K562 (cell line): ENCODE measurements around the gene CCL20. TPM values are rescaled to one million over a fixed set of nuclear protein-coding genes. Genes with fewer than 3 reads are reported as not detected.

ENCODE experiments used
- ATAC-seq: fragments of 200-7000 bp; cut with Tn5 transposase; 3 replicates; pipeline ENCODE4 v1.9.1; 2020; ENCODE audit warnings: moderate library complexity
- BruUV-seq: library from RNA; stranded (reverse); fragments of 400-500 nt; replicated peaks from 2 replicates; lab custom pipeline; 2021; lab: Mats Ljungman, UMichigan
- CTCF ChIA-PET: fragments of 300-600 bp; formaldehyde crosslinking; extraction: SDS; loops from one replicate; lab custom pipeline; 2021; ENCODE audit warnings: low intra/inter-chr PET ratio; lab: Yijun Ruan, JAX
- POLR2A ChIA-PET: fragments of 300-600, 350-650 bp; sonication (Branson Sonifier 250); formaldehyde crosslinking; extraction: SDS; loops from one replicate; lab custom pipeline; 2021; ENCODE audit warnings: antibody characterized with exemption, inconsistent platforms; lab: Yijun Ruan, JAX
- DNase-seq, 4 experiments: peaks; one replicate each; pipeline versions ENCODE4 v3.0.0 to v3.0.0-alpha.2; 2011 to 2018; ENCODE audit warnings: low spot score in 3 of 4, mixed read lengths in 3 of 4; ENCODE audit errors: extremely low read depth in 1 of 4
- FAIRE-seq: peaks from 2 replicates; lab custom pipeline; 2011; peaks lifted over from hg19 to GRCh38; lab: Jason Lieb, UNC
- H2AFZ ChIP-seq: 2 replicates; pipeline ENCODE4 v1.6.0; 2011; ENCODE audit warnings: low read depth, low read length, control low read depth, inconsistent platforms
- H3K27ac ChIP-seq: fragments of 200-600 bp; 3 replicates; pipeline ENCODE4 v1.8.0; 2011; ENCODE audit warnings: low read depth, mild to moderate bottlenecking, control low read depth, inconsistent platforms, low read length, moderate library complexity, mixed read lengths; ENCODE audit errors: extremely low read depth
- H3K27me3 ChIP-seq, 2 experiments: fragments of 300-600 bp in 1 of 2; 2 replicates in 1 of 2; 3 replicates in 1 of 2; pipeline versions ENCODE4 v1.6.0 to v1.8.0; 2011; ENCODE audit warnings: inconsistent platforms in 2 of 2, low read length in 2 of 2, mild to moderate bottlenecking in 1 of 2, mixed read lengths in 1 of 2, moderate library complexity in 1 of 2; ENCODE audit not compliant: control insufficient read depth in 2 of 2, insufficient read depth in 2 of 2
- H3K36me3 ChIP-seq: fragments of 300-600 bp; 3 replicates; pipeline ENCODE4 v1.8.0; 2011; ENCODE audit warnings: mild to moderate bottlenecking, low read length, inconsistent platforms; ENCODE audit not compliant: control insufficient read depth, insufficient read depth
- H3K4me1 ChIP-seq, 2 experiments: fragments of 200-600 bp in 1 of 2; replicated peaks in 1 of 2; 2 replicates in 1 of 2; 3 replicates in 1 of 2; pipeline versions ENCODE4 v1.5.1 to v1.8.0; 2011; ENCODE audit warnings: inconsistent platforms in 2 of 2, low read length in 2 of 2, mild to moderate bottlenecking in 1 of 2, mixed read lengths in 1 of 2, moderate library complexity in 1 of 2; ENCODE audit not compliant: control insufficient read depth in 2 of 2, insufficient read depth in 2 of 2
- H3K4me2 ChIP-seq: 2 replicates; pipeline ENCODE4 v1.6.1; 2011; ENCODE audit warnings: low read length, control low read depth, inconsistent platforms, mixed read lengths; ENCODE audit not compliant: insufficient read depth
- H3K4me3 ChIP-seq: fragments of 200-600 bp; sonication (generic), shearing (Covaris generic); 2 replicates; pipeline ENCODE4 v1.5.1; 2016; ENCODE audit warnings: control low read depth, inconsistent platforms
- H3K79me2 ChIP-seq: fragments of 200-600 bp; 3 replicates; pipeline ENCODE4 v1.8.0; 2011; ENCODE audit warnings: low read length, inconsistent platforms; ENCODE audit not compliant: control insufficient read depth, insufficient read depth
- H3K9ac ChIP-seq, 2 experiments: 2 replicates each; pipeline versions ENCODE4 v1.6.0 to v1.6.1; 2011; ENCODE audit warnings: low read depth in 2 of 2, low read length in 2 of 2, control low read depth in 1 of 2, inconsistent platforms in 1 of 2, mild to moderate bottlenecking in 1 of 2, mixed read lengths in 1 of 2; ENCODE audit not compliant: insufficient read depth in 1 of 2
- H3K9me1 ChIP-seq: one replicate; pipeline ENCODE4 v1.6.0; 2011; ENCODE audit warnings: inconsistent platforms, mild to moderate bottlenecking, low read length, moderate library complexity; ENCODE audit not compliant: control insufficient read depth, insufficient read depth
- H3K9me3 ChIP-seq: replicated peaks from 2 replicates; pipeline ENCODE4 v1.5.1; 2011; ENCODE audit warnings: low read depth, low read length, inconsistent platforms; ENCODE audit not compliant: control insufficient read depth, insufficient read depth
- H4K20me1 ChIP-seq: replicated peaks from 2 replicates; pipeline ENCODE4 v1.6.1; 2011; ENCODE audit warnings: low read length, inconsistent platforms, mixed read lengths; ENCODE audit not compliant: control insufficient read depth, insufficient read depth
- CHCHD3 ChIP-seq: fragments of 250-450 bp; sonication (Bioruptor Pico); IDR thresholded peaks from 2 replicates; pipeline ENCODE4 v2.1.2; 2022; ENCODE audit warnings: mild to moderate bottlenecking
- COPS2 ChIP-seq: fragments of 450-650 bp; conservative IDR thresholded peaks from 2 replicates; pipeline ENCODE4 v1.6.1; 2016; ENCODE audit warnings: mild to moderate bottlenecking, moderate library complexity
- ETV5 ChIP-seq: sonication (generic); formaldehyde crosslinking; IDR thresholded peaks from 2 replicates; pipeline ENCODE4 v1.4.0; 2020; ENCODE audit warnings: low read depth, mild to moderate bottlenecking, missing genetic modification reagents
- FOXK1 ChIP-seq: sonication (generic); formaldehyde crosslinking; IDR thresholded peaks from 2 replicates; pipeline ENCODE4 v1.8.0; 2022; ENCODE audit warnings: missing genetic modification reagents, mild to moderate bottlenecking, borderline replicate concordance
- NFE2 ChIP-seq: IDR thresholded peaks from 2 replicates; pipeline ENCODE4 v1.6.1; 2014; ENCODE audit warnings: antibody characterized with exemption, low read depth
- RBM39 ChIP-seq: fragments of 200-400 bp; formaldehyde crosslinking; optimal IDR thresholded peaks from 2 replicates; pipeline ENCODE3; 2018; ENCODE audit warnings: low read depth, low read length
- SNRNP70 ChIP-seq: fragments of 200-400 bp; formaldehyde crosslinking; optimal IDR thresholded peaks from 2 replicates; pipeline ENCODE3; 2017; ENCODE audit warnings: low read depth, low read length
- TAF7 ChIP-seq: fragments of 450-650 bp; IDR thresholded peaks from 2 replicates; pipeline ENCODE4 v1.6.1; 2016; ENCODE audit warnings: missing genetic modification characterization, missing compliant biosample characterization
- TCF3 ChIP-seq: sonication (generic); formaldehyde crosslinking; IDR thresholded peaks from 2 replicates; pipeline ENCODE4 v1.4.0; 2020; ENCODE audit warnings: mild to moderate bottlenecking, missing genetic modification reagents
- WGBS: fragments of 100-300 bp; shearing (Covaris generic); methylation state at CpG from one replicate; pipeline ENCODE4 v1.1.6; 2016; ENCODE audit warnings: low coverage, mixed read lengths; ENCODE audit not compliant: insufficient coverage; ENCODE audit errors: missing lambda C conversion rate; 5-methylcytosine and 5-hydroxymethylcytosine counted together
- in situ Hi-C: fragments of 300-500 bp; cut with MboI; formaldehyde crosslinking; loops from 4 replicates; pipeline ENCODE4 v1.15.0; 2018; ENCODE audit warnings: inconsistent platforms, mixed read lengths
- intact Hi-C: fragments of 100-400 bp; cut with micrococcal nuclease; formaldehyde crosslinking; loops from 2 replicates; pipeline ENCODE4 v1.14.2; 2022
- polyA plus RNA-seq, 8 experiments: library from polyadenylated mRNA; depleted of rRNA in 4 of 8; stranded (reverse) in 5 of 8; unstranded in 3 of 8; fragments of >200 nt; fragmentation: Nextera tagmentation in 2 of 8; fragmentation: Illumina TruSeq in 1 of 8; extraction: Ambion mirVana in 2 of 8; extraction: Trizol in 1 of 8; gene quantifications; 2 replicates each; pipeline versions ENCODE4 v1.2.1 to v1.2.3, GENCODE V29; 2011 to 2014; ENCODE audit warnings: inconsistent platforms in 1 of 8, missing spikeins in 1 of 8
- total RNA-seq, 7 experiments: library from RNA; depleted of rRNA in 6 of 7; stranded (reverse); fragments of >200 nt in 6 of 7; fragmentation: Illumina TruSeq in 2 of 7; extraction: Trizol in 2 of 7; gene quantifications; 2 replicates each; pipeline versions ENCODE4 v1.2.1 to v1.2.3, GENCODE V29; 2011 to 2021; ENCODE audit warnings: low replicate concordance in 1 of 7
- TF ChIP-seq, protein P1 (sequence below): fragments of 250-450 bp; sonication (Bioruptor Pico); IDR thresholded peaks from 2 replicates; pipeline ENCODE4 v1.5.0; 2021
- TF ChIP-seq, protein P2 (sequence below): fragments of 450-650 bp; IDR thresholded peaks from 2 replicates; pipeline ENCODE4 v1.6.1; 2016; ENCODE audit warnings: borderline replicate concordance
- TF ChIP-seq, protein P3 (sequence below): fragments of 250-450 bp; sonication (Bioruptor Pico); IDR thresholded peaks from 2 replicates; pipeline ENCODE4 v1.8.0; 2021; ENCODE audit warnings: moderate library complexity, mild to moderate bottlenecking, inconsistent platforms
- TF ChIP-seq, protein P4 (sequence below), 2 experiments: fragments of 450-650 bp in 1 of 2; sonication (generic) in 1 of 2; formaldehyde crosslinking in 1 of 2; IDR thresholded peaks in 1 of 2; conservative IDR thresholded peaks in 1 of 2; 2 replicates each; pipeline versions ENCODE4 v1.6.1 to v1.8.1; 2016 to 2023; ENCODE audit warnings: mild to moderate bottlenecking in 2 of 2, moderate library complexity in 2 of 2, inconsistent platforms in 1 of 2, missing genetic modification reagents in 1 of 2

The CCL20 gene
- total and polyA plus RNA-seq, 9 of the 15 experiments (the other 6 are each of a cell fraction or from before 2014, with no cell fraction given), result 0.29 TPM; not detected in 8

DNA sequence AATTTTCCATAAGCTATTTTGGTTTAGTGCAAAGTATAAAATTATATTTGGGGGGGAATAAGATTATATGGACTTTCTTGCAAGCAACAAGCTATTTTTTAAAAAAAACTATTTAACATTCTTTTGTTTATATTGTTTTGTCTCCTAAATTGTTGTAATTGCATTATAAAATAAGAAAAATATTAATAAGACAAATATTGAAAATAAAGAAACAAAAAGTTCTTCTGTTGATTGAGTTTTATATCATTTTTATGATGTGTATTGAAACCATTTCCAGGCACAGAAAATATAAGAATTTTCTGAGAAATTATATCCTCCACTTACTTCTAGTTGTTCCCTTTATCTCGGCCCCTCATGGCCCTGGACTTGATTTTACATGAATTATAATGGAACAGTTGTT is 3.7 kb downstream of the CCL20 start:
- WGBS, result 0% methylated on average over 1 of the region's 1 CpG
- Histone ChIP-seq H3K4me1 (no peaks in the 10 kb centered on the region), H3K4me3 (no peak overlapping the region), H3K9me3 (no peaks in the 10 kb centered on the region), H4K20me1 (no peaks in the 10 kb centered on the region)
- intact Hi-C loops (no loop called here), in situ Hi-C loops (no loop called here)
- TF ChIP-seq RBM39 (no peak), NFE2 (no peak), CHCHD3 (CRISPR knock-in tag) (no peak), TCF3 (CRISPR knock-in tag) (no peak), COPS2 (no peak), TAF7 (no peak), FOXK1 (CRISPR knock-in tag) (no peak), ETV5 (CRISPR knock-in tag) (no peak), SNRNP70 (no peak)
- TF ChIP-seq, protein P1, sequence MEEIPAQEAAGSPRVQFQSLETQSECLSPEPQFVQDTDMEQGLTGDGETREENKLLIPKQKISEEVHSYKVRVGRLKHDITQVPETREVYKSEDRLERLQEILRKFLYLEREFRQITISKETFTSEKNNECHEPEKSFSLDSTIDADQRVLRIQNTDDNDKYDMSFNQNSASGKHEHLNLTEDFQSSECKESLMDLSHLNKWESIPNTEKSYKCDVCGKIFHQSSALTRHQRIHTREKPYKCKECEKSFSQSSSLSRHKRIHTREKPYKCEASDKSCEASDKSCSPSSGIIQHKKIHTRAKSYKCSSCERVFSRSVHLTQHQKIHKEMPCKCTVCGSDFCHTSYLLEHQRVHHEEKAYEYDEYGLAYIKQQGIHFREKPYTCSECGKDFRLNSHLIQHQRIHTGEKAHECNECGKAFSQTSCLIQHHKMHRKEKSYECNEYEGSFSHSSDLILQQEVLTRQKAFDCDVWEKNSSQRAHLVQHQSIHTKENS (CRISPR knock-in tag), result no peak
- TF ChIP-seq, protein P2, sequence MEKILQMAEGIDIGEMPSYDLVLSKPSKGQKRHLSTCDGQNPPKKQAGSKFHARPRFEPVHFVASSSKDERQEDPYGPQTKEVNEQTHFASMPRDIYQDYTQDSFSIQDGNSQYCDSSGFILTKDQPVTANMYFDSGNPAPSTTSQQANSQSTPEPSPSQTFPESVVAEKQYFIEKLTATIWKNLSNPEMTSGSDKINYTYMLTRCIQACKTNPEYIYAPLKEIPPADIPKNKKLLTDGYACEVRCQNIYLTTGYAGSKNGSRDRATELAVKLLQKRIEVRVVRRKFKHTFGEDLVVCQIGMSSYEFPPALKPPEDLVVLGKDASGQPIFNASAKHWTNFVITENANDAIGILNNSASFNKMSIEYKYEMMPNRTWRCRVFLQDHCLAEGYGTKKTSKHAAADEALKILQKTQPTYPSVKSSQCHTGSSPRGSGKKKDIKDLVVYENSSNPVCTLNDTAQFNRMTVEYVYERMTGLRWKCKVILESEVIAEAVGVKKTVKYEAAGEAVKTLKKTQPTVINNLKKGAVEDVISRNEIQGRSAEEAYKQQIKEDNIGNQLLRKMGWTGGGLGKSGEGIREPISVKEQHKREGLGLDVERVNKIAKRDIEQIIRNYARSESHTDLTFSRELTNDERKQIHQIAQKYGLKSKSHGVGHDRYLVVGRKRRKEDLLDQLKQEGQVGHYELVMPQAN, result no peak
- TF ChIP-seq, protein P3, sequence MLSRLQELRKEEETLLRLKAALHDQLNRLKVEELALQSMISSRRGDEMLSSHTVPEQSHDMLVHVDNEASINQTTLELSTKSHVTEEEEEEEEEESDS, result no peak
- TF ChIP-seq, protein P4, sequence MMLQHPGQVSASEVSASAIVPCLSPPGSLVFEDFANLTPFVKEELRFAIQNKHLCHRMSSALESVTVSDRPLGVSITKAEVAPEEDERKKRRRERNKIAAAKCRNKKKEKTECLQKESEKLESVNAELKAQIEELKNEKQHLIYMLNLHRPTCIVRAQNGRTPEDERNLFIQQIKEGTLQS (IDR thresholded peaks at IDR 0.05), result no peak
- TF ChIP-seq, protein P4 (CRISPR knock-in tag; conservative IDR thresholded peaks at IDR 0.05), result no peak
- TF ChIP-seq, all 486 proteins: peak for 0
- no peak overlapping the region for H3K27ac ChIP-seq
- no TSS peak for BruUV-seq
- ATAC-seq (no peak), FAIRE-seq (no peak), DNase-seq (no peak)
- H3K79me2 ChIP-seq, result no peaks in the 10 kb centered on the region
- no peaks in the 10 kb centered on the region for H3K9me1 ChIP-seq
- ChIA-PET POLR2A (no interaction called here), CTCF (no interaction called here)
- H3K36me3 ChIP-seq, result no peaks in the 10 kb centered on the region
- H2AFZ ChIP-seq, result no peak overlapping the region
- no peak overlapping the region for H3K9ac ChIP-seq
- H3K27me3 ChIP-seq, result no peaks in the 10 kb centered on the region
- H3K4me2 ChIP-seq, result no peak overlapping the region
